Stimulated activated CD4-positive, alpha-beta T cell treated with anti-CD3 and anti-CD28 coated beads, TNF-alpha, amount 100 ng/mL, for 48 hours (primary cell): ENCODE results near the gene DNAJB6.

Experiments used
- DNase-seq, 3 donors: peaks; one replicate each; pipeline ENCODE4 v3.0.0-alpha.2; 2020; ENCODE audit warnings: low read depth in 3 of 3

DNAJB6 gene

DNA sequence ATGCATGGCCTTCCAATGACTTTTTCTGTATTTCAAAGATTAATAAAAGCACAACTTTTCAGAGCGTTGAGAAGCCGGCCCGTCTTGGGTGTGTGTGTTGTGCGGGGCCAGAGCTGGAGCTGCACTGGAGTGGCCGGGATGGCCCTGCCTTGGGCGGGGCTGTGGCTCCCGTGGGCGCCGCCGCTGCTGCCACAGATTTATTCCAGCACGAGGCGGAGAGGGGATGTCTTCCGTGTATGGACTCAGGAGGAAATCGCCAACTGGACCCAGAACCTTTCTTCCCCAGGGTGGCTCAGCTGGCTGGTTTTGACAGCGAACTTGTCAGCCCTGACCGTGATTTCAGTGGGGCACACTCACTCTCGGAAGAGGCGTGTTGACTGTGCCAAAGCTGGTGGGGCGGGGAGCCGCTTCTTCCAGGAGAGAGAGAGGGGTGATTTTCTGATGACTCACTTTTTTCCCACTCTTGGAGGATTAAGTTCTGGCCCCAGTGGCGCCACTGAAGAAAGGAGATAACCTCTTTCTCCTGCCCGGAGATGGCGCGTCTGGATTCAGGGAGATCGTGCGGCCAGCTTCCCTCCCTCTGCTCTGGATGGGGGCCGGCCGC lies 72.4 kb downstream of the DNAJB6 start:
- DNase-seq: no peak

DNA sequence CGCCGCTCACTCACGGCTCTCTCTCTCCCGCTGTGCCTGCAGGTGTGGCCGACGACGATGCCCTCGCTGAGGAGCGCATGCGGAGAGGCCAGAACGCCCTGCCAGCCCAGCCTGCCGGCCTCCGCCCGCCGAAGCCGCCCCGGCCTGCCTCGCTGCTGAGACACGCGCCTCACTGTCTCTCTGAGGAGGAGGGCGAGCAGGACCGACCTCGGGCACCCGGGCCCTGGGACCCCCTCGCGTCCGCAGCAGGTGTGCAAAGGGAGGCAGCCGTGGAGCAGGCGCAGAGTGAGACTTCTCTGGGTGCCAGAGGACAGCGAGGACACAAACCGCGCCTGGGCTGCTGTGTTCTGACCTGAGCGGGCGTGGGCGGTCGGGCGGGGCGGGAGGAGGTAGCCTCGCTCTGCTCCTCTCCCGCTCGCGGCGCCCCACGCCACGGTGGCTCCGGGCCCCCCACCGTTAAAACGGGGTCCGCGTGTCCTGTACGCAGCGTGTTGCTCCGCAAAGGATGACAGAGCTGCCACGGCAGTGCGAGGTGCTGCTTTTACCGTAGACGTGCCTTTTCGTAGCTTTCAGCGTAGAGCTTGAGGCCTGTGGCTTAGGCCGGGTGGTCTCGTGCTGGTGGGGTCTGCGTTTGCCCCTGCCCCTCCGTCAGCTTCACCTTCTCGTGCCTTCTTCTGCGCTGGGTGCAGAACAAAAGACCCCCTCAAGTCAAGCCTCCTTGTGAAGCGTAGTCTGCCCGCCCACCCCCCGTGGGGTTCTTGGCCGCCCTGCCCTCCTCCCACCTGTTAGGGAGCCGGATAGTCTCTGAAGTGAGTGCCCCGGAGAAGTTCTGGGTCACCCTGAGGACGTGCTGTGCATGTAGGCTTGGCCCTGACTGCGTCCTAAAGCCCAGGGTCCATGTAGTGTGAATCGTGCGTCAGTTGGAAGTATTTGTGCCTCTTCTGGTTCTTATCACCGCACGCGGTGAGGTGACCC lies 73.2 kb downstream of the DNAJB6 start:
- DNase-seq: no peak

DNA sequence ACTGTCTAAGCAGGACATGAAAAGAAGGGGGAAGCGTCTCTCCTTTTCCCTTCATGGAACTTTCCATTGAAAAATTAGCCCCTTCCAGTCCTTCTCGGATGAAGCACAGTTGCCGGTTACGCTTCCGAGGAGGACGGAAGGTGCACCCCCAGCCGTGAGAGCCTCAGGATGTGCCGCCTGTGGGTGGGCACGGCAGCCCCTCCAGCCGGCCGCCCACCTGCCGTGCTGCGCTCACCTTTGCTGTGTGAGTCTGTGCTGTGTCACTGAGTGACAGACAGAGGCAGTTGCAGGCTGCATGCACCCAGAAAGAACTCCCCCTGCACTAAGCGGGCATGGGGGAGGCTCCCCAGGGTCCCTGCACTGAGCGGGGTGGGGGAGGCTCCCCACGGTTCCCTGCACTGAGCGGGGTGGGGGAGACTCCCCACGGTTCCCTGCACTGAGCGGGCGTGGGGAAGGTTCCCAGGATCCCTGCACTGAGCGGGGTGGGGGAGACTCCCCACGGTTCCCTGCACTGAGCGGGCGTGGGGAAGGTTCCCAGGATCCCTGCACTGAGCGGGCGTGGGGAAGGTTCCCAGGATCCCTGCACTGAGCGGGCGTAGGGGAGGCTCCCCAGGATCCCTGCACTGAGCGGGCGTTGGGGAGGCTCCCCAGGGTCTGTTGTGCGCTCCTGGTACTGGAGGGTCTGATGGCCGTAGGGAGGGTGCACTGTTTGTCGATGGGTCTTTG lies 74.2 kb downstream of the DNAJB6 start:
- no peak for DNase-seq

DNA sequence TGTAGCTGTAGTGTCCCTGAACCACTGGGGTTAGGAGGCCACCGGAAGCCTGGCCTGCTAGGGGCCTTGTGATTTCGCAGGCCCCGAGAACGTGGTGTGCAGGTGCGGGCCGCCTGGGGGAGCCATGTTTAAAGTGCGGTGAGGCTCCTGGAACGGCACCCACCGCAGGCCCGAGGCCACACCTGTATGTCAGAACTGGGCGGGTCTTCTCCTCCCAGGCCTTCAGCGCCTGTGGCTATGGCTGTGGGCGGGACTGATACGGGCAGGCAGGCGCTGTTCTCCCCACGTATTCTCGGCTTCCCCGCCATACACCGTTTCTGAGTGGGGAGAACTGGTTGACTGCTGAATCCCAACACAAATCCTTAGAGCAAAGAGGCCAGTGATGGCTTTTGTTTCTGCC lies 74.8 kb downstream of the DNAJB6 start:
- DNase-seq: peak; percentile 29 to 41 (median 40)

DNA sequence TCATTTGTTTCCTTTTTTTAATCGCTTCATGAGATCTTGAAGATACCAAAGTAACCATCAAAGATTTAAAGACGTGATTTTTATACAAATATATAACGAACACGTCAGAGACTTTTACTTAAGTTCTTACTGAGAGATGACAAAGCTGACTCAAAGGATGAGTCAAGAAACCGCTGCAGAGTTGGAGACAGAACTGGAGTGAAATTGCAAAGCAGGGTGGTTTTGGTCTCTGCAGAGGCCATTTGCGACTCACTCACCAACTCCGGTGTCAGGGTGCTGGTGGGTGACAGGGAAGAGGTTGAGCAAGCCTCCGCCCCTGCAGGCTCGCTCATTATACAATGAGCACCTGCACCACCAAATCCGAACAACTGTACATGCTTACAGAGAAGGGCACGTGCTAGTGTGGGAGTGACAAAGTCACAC lies 75.2 kb downstream of the DNAJB6 start:
- peak; percentile 41 to 64 (median 60) for DNase-seq

DNA sequence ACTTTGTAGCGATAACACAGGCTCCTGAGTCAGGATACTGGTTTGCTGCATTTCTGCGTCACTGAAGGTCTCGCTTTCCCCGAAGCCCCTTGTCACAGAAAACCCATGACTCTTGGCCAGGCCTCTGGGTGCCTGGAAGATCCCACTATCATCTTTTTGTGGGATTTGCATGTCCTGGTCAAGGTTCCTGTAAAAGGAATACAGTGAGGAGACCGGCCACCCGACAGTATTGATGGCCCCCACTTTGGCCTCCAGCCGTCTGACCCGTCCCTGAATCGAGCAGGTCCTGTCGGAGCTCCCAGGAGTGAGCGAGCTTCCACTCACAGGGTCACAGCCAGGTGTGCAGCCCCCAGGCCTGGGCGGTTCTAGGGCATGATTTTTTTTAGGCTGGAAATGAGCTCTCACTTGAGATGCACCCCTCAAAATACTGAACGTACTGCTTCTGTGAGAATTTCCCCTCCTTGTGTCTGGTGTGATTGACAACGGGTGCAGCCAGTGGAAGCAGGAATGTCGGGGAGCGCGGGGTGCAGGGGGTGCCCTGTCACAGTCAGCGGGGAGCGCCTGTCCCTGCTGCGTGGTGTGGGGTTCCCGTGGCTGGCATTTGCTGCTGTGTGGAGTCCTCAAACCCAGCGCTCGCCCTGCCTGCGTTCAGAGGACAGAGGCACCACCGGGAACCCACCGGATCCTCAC lies 75.8 kb downstream of the DNAJB6 start:
- DNase-seq: no peak

DNA sequence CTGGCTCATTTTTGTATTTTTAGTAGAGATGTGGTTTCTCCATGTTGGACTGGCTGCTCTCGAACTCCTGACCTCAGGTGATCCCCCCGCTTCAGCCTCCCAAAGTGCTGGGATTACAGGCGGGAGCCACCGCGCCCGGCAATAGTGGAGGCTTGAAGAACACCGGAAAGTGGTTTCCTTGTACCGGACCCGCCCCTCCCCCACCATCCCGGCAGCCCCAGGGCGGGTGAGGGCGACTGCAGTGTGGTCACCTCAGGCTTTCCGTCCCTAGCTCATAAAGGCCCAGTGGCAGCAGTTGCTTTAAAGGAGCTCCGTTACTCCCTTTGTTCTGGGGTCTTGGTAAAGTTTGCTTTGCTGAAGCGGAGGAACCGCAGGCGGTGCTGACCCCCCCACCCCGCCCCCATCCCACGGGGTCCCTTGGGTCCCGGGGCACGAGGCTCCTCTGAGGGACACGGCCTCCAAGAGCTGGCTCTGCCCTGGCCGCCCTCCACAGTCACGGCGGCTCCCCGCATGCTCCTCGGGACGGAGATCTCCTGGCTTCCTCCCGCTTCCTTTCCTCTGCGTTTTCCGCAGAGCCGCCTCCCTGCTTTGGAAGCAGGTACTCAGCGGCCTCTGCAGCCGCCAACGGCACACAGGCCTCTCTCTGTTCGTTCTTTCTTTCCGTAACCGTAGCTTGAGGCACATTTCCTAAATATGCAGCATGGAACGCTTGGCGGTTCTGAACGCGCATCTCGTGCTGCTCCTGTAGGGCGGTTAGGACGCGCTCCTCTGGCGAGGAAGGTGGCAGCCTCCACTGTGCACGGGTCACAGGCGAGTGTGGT lies 77.3 kb downstream of the DNAJB6 start:
- DNase-seq: no peak

DNA sequence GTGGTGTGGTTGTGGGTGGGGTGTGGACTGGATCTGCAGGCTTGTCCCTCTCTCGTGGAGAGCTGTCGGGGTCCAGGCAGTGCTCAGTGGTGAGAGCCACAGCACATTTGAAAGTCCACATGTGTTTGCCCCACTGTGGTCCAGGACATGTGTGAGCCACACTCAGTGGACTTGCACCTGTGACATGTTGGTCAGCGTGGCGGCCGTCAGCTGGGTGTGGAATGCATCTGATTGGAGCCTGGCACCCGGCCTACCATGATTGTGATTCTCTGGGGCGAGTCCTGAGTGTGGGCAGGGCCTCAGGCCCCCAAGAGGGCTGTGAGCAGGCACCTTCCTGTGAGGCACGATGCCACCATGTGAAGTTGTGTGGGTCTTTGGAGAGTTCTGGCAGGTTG lies 77.9 kb downstream of the DNAJB6 start:
- DNase-seq: no peak

DNA sequence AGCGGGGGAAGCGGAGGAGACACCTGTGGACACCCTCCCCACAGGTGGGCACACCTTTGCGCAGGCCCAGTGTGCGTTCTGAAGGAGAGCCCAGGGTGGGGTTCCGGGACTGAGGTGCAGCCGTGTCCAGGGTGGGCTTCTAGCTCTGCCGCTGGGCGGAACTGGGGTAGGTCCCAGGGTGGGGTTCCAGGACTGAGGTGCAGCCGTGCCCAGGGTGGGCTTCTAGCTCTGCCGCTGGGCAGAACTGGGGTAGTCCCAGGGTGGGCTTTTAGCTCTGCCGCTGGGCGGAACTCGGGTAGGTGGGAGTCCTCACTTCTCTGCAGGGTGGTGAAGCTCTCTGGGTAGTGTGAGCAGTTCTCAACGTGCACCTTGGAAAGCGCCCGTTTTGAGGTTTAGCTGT lies 78.7 kb downstream of the DNAJB6 start:
- DNase-seq: no peak

DNA sequence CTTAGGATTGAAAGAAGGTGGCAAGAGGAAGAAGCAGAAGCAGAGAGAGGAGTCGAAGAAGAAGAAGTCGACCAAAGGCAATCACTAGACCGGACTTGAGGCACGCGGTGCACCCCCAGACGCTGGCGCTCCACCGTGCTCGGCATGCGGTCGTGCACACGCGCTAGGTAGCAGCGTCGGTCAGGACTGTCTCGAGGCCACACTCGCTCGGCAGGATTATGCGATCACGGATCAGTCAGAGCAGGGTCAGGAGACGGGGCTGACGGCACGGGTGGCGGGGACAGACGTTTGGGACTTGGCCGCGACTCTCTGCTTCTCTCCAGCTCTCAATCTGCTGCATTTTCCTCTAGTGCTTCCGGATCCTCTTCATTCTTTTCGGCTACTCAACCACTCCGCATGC lies 79.2 kb downstream of the DNAJB6 start:
- no peak for DNase-seq

DNA sequence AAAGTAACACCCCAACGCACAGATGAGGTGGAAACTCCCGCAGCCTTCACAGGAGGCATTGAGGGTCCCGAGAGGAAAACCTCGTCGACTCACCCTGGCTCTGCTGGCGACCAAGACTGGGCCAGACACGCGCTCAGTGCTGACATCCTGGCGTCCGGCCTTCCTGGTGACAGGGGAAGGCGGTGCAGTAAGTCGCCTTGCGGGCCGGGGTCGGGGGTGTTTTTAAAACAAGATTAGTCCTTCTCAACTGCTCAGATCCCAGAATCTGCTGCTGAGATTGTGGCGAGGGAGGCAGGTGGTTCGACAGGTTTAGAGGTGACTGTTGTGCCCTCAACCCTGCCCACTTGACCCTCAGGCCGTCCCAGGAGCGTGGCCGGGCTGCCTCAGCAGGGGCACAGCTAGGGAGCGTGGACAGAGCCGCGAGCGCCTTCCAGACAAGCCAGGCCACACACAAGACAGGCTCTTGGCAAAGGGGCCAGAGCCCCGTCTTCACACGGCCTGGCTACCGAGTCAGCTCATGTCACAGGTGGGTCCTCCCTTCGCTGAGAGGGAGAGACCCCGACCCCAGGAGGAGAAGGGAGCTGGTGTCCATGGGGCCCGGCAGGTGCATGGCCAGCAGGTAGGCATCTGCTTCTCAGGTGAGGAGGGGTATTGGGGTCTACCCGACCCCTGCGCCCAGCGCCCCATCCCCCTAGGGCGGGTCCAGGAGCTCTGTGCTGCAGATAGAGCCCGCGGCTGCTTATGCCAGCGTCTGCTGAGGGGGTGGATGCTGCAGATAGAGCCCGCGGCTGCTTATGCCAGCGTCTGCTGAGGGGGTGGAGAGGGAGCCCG lies 81.6 kb downstream of the DNAJB6 start:
- no peak for DNase-seq

DNA sequence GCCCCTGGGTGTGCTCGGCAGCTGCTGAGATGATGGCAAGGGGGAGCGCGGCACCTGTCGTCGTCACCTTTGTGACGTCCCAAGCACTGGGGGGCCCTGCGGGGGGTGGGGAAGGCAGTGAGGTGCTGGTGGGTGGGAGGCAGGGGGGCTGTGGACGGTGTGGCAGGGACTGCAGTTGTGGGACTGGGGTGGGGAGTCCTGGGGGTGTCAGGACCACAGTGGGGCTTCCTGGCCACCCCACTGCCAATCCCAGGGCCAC lies 82.2 kb downstream of the DNAJB6 start:
- no peak for DNase-seq

DNA sequence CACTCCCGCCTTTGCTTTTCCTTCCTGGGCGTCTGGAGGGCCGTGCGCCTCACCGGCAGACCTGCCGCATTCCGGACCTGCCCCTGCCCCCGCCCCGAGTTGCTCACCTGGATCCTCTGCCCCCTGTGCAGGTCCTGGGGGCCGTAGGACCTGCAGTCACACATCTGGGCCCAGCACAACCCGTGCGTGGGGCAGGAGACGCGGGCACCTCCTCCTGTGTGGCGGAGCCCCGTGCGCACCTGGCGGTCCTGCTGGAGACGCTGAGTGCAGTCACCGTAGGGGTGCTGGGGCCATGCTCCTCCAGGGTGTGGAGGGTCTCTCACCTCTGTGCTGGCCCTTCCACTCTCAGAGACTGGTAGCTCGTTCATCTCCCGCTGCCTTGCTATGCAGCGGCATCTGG lies 85.5 kb downstream of the DNAJB6 start:
- DNase-seq: no peak

DNA sequence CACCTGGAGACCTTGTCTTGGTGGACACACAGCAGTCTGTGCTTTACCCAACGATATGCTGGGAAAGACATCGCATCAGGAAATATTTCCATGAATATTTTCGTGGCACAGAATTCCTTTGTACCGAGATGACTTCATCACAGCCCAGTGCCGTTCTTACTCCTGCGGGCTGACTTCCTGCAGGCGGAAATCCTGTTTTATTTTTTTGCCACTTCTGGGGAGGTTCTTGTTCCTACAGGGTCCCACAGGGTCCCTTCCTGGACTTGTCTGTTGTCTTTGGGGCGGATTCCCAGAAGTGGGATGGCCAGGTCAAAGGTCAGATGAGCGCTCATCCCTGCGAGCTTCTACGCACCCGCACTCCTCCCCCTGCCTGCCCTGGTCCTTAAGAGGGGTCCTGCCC lies 86.5 kb downstream of the DNAJB6 start:
- no peak for DNase-seq

DNA sequence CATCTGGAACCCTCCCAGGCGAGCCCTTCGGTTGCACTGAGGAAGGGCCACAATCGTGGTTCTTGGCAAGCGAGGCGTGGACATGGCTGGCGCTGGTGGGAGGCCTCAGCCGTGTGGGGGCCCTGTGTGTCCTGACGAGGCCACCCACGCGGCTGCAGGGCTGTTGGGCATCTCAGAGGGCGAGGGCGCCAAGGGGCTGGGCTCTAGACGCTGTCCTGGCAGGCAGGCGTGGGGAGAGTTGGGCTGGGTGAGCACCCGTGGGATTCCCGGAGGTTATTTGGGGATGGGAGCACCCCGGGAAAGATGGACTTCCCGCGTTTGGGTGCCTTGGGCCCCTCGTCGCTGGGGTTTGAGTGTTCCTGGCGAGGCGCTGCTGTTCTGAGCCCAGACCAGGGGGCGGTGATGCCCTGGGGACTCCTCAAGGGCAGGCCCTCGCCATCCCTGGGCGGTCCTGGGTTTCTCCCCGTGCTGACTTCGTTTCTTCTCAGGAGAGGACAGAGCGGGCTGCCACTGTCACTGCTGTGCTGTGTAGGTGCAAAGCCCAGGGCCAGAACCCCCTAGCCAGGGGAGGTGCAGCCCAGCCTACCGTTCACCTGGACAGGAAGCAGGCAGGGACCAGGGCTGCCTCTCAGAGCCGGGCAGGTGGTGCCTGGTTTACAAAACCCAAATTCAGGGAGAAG lies 87.2 kb downstream of the DNAJB6 start:
- DNase-seq: no peak

DNA sequence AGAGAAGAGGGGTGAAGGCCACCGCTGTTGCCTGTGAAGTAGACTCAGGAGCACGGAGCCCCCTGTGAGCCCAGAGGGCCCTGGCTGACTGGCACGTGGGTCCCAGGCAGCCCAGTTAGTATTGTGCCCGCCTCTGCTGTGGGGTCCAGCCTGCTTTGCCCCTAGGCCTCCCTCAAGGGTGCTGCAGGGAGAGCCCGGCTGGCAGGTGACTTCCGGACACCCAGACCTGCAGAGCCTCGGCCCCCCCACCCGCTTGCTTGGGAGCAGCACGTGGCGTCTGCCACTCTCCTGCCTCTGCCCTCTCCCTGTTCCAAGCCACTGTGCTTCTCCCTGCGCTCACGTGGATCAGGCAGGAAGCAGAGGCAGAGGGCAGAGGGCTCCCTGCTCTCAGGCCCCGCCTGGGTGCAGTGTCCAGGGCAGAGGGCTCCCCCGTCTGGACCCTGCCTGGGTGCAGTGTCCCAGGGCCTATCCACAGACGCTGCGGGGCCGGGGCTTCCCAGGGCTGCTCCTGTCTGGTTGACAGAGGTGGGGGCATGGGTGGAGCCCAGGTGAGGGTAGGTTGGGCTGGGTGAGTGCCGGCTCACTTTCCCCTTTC lies 88.4 kb downstream of the DNAJB6 start:
- DNase-seq: no peak

DNA sequence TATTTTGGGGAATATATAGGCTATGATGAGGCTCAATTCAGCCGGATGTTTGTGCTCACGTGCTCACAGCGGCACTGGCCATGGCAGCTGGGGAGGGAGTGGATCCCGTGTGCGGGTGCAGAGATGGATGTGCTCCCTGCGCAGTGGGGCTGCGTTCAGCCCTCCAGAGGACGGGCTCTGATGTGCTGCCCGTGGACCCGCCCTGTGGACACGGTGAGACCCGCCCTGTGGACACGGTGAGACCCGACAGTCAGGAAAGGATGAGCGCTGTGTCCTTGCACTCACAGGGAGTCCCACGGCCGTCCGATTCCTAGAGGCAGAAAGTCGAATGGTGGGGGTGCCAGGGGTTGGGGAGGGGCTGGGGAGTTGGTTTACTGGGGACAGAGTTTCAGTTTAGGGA lies 89.0 kb downstream of the DNAJB6 start:
- DNase-seq: no peak

DNA sequence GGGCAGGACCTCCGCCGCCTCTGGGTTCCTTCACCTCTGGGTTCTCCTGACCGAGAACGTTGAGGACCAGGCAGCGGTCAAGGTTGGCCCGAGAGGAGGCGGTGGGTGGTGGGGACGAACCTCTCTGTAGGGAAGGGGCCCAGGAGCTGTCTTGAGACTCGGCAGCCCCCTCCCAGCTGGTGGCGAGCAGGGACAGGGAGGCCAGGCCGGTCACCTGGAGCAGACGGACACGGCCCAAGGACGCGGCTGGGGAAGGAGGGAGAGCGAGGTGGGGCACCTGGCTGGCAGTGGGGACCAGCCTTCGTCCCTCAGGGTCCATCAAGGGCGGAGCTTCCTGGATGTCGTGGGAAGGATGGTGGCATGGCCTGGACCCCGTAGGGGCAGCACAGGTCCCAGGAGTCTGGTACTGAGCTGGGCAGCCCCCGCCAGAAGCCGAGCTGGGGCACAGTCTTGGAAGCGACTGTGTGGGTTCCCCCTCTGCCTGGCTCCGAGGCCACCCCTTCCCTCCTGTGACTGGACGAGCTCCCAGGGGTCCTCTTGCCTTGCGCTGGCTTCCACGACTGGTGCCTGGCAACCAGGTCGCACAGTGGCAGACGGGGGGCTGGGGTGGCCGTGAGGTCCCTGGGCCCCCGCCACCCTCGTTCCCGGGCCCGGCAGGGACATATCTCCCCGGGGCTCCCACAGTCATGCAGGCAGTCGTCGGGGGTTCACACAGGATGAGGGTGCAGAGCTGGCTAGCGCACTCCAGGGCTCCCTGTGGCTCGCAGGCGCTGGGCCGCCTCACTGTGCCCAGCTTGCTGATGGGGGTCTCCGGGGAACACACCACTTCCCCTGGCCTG lies 89.9 kb downstream of the DNAJB6 start:
- no peak for DNase-seq
